Stimulated activated effector memory CD8-positive, alpha-beta T cell treated with anti-CD3 and anti-CD28 coated beads, Interleukin-12 subunit alpha, Interleukin-12 subunit beta, amount 100 ng/mL, for 72 hours (primary cell): ENCODE measurements around the gene PTPRZ1.

Experiments used
- ATAC-seq: fragments of 150-1000 bp; cut with Tn5 transposase; 2 replicates; pipeline ENCODE4 v1.10.0; 2021
- DNase-seq, 2 donors: peaks; one replicate each; pipeline ENCODE4 v3.0.0; 2021 to 2022; ENCODE audit warnings: low spot score in 2 of 2
- H3K27ac Mint-ChIP-seq: one replicate; pipeline ENCODE4 v1.8.0; 2022; ENCODE audit warnings: mild to moderate bottlenecking, mixed read lengths
- H3K36me3 Mint-ChIP-seq: one replicate; pipeline ENCODE4 v1.8.0; 2022; ENCODE audit warnings: mild to moderate bottlenecking, mixed read lengths
- H3K4me1 Mint-ChIP-seq: one replicate; pipeline ENCODE4 v1.8.0; 2022; ENCODE audit warnings: mixed read lengths
- H3K4me3 Mint-ChIP-seq: one replicate; pipeline ENCODE4 v1.8.0; 2022; ENCODE audit warnings: mild to moderate bottlenecking, mixed read lengths
- H3K9me3 Mint-ChIP-seq: one replicate; pipeline ENCODE4 v1.8.0; 2022; ENCODE audit warnings: mixed read lengths

PTPRZ1 gene

DNA sequence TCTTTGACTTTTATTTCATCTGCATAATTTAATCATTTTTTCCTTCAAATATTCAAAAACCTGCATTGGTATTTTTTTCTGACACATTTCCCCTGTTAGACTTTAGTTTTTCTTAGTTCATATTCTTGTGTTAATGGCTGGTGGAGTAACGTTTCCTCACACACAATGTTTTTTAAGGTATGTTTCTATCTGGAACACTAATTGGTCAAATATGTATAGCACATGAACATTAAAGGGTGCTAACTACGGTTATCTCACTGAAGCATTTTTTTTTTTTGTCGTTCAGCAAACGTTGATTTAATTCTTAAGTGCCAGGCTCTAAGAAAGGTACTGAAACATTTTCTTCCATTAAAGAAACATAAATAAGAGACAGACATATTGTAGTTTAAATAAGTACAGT is 87.7 kb downstream of the PTPRZ1 start:
- H3K4me1 Mint-ChIP-seq = no peaks in the 10 kb centered on the region
- no peaks in the 10 kb centered on the region for H3K9me3 Mint-ChIP-seq
- no peak overlapping the region for H3K4me3 Mint-ChIP-seq
- no peak overlapping the region for H3K27ac Mint-ChIP-seq
- H3K36me3 Mint-ChIP-seq = no peaks in the 10 kb centered on the region
- ATAC-seq (no peak), DNase-seq (no peak)

DNA sequence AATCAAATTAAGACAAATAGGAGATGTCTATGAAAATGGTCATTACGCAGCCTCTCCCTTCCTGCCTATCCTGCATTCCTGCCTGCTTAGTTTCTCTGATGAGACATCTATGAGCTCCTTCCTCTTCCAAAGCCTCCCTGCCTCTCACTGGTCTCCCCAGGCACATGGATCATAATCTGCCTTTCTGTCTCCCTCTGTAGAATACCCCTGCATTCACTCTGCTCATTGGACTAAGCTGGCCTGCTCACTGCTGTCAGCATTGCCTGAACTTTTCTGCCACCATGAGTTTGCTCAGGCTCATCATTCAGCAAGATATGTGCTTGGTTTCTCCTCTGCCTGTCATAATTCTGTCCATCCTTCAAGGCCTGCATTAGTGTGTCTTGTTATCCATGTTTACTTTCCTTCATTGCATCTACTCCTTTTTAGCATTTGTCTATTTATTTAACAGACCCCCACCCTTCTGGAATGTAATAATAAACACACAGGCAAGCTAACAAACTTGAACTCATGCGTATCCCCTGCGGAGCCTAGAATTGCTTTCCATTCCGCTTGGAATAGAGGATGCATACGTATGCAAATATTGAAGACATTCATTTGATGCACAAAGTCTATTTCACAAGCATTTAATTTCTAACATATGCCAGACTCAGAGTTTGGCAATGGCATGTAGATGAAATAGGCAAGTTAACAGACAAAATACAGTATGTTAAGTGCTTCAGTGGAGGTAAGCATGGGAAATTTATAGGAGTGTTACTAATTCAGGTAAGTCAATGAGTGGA is 88.3 kb downstream of the PTPRZ1 start:
- Mint-ChIP-seq H3K27ac (no peak overlapping the region), H3K36me3 (no peaks in the 10 kb centered on the region), H3K4me3 (no peak overlapping the region), H3K4me1 (no peaks in the 10 kb centered on the region), H3K9me3 (no peaks in the 10 kb centered on the region)
- DNase-seq = no peak
- no peak for ATAC-seq

- ATAC-seq (no peak), DNase-seq (no peak)
- H3K4me3 Mint-ChIP-seq = no peak overlapping the region
Observed at GRCh38 chr7:121966276-121966934, 93.4 kb downstream of the PTPRZ1 start.

GRCh38 chr7:121966935-121967332 is 94.0 kb downstream of the PTPRZ1 start:
- no peaks in the 10 kb centered on the region for H3K4me1 Mint-ChIP-seq
- DNase-seq = no peak
- ATAC-seq = no peak
- no peak overlapping the region for H3K4me3 Mint-ChIP-seq
- H3K36me3 Mint-ChIP-seq = no peaks in the 10 kb centered on the region
- H3K27ac Mint-ChIP-seq = no peak overlapping the region
- H3K9me3 Mint-ChIP-seq = no peaks in the 10 kb centered on the region

More at GRCh38 chr7:121966276-121966934, 93.4 kb downstream of the PTPRZ1 start:
- Mint-ChIP-seq H3K9me3 (no peaks in the 10 kb centered on the region), H3K4me1 (no peaks in the 10 kb centered on the region), H3K36me3 (no peaks in the 10 kb centered on the region), H3K27ac (no peak overlapping the region)

GRCh38 chr7:121985476-121986030 is 112.6 kb downstream of the PTPRZ1 start:
- H3K36me3 Mint-ChIP-seq = no peaks in the 10 kb centered on the region
- DNase-seq = no peak
- no peak for ATAC-seq
- no peak overlapping the region for H3K4me3 Mint-ChIP-seq
- H3K4me1 Mint-ChIP-seq = no peaks in the 10 kb centered on the region
- H3K27ac Mint-ChIP-seq = no peak overlapping the region
- no peaks in the 10 kb centered on the region for H3K9me3 Mint-ChIP-seq

- no peak for DNase-seq
- H3K9me3 Mint-ChIP-seq = no peaks in the 10 kb centered on the region
- no peaks in the 10 kb centered on the region for H3K36me3 Mint-ChIP-seq
- no peak for ATAC-seq
- no peak overlapping the region for H3K4me3 Mint-ChIP-seq
- H3K27ac Mint-ChIP-seq = no peak overlapping the region
- H3K4me1 Mint-ChIP-seq = no peaks in the 10 kb centered on the region
Observed at GRCh38 chr7:121992068-121992467, 119.1 kb downstream of the PTPRZ1 start.

DNA sequence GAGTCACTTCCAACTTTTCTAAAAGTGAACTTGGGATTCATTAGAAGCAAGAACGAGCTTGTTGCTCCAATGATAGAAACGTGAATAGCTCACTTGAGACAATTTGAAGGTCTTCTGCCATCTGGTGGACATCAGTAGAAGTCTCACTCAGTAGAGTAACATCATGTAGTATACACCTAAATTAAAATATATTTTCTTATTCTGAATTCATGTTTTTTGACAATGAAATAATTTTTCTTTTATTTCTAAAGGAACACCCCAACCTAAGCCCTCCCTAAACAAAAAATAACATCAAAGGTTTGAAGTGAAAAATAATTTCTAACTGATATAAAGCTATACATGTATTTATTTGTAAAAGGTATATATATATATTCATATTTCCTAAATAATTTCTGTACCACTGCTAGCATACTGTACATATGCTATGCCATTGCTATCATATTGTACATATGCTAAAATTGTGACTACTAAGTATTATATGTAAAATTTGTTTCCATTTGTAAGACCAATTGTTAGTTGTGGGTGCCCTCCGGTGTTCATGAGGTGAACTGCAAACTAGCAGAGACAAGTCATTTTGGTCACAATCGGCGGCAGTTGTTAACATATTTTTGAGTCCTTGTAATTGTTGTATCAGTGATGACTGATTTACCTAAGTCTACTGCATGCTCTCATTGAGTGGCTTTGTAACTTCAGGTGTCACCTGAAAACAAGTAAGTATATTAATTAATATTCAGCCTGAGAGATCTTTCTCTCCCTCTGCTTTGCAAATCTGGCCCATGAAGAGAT is 121.9 kb downstream of the PTPRZ1 start:
- DNase-seq (peak; percentile 8 to 68), ATAC-seq (peak; percentile 70)
- Mint-ChIP-seq H3K9me3 (no peaks in the 10 kb centered on the region), H3K36me3 (no peaks in the 10 kb centered on the region), H3K4me1 (no peaks in the 10 kb centered on the region), H3K4me3 (no peak overlapping the region), H3K27ac (no peak overlapping the region)

DNA sequence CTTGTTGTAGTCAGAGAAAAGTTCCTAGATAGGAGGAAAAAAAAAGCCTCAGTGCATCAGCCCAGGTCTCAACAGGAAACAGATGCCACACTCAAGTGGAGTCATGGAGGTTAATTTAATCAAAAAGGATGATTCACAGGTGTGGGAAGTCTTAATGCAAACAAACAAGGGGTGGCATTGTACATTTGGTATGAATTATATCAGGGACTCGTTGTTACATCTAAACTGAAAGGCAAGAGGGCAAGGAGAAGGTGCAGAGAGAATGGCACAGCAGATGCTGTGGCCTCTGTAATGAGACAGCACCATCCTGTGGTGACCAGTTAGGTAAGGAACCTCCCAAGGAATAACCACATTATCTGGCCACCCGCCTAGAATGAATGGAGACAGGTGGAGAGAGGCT is 133.7 kb downstream of the PTPRZ1 start:
- ATAC-seq (no peak), DNase-seq (no peak)
- H3K4me3 Mint-ChIP-seq = no peak overlapping the region
- no peaks in the 10 kb centered on the region for H3K36me3 Mint-ChIP-seq
- no peaks in the 10 kb centered on the region for H3K4me1 Mint-ChIP-seq
- no peaks in the 10 kb centered on the region for H3K9me3 Mint-ChIP-seq
- no peak overlapping the region for H3K27ac Mint-ChIP-seq

DNA sequence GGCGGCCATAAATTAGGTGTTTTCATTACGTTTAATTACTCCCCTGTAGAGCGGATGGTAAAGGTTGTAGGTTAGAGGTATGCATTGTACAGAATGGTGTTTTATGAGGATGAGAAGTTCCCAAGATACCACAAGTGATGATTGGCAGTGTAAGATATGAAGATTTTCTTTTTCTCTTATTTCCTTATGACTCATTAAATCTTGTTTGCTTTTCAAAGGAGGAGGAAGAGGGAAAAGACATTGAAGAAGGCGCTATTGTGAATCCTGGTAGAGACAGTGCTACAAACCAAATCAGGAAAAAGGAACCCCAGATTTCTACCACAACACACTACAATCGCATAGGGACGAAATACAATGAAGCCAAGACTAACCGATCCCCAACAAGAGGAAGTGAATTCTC is 137.2 kb downstream of the PTPRZ1 start:
- Mint-ChIP-seq H3K27ac (no peak overlapping the region), H3K9me3 (no peaks in the 10 kb centered on the region), H3K4me1 (no peaks in the 10 kb centered on the region), H3K36me3 (no peaks in the 10 kb centered on the region), H3K4me3 (no peak overlapping the region)
- ATAC-seq = no peak
- no peak for DNase-seq

DNA sequence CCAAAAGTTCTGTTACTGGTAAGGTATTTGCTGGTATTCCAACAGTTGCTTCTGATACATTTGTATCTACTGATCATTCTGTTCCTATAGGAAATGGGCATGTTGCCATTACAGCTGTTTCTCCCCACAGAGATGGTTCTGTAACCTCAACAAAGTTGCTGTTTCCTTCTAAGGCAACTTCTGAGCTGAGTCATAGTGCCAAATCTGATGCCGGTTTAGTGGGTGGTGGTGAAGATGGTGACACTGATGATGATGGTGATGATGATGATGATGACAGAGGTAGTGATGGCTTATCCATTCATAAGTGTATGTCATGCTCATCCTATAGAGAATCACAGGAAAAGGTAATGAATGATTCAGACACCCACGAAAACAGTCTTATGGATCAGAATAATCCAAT is 140.1 kb downstream of the PTPRZ1 start:
- Mint-ChIP-seq H3K4me1 (no peaks in the 10 kb centered on the region), H3K4me3 (no peak overlapping the region), H3K36me3 (no peaks in the 10 kb centered on the region), H3K9me3 (no peaks in the 10 kb centered on the region), H3K27ac (no peak overlapping the region)
- DNase-seq (no peak), ATAC-seq (peak; percentile 68)

DNA sequence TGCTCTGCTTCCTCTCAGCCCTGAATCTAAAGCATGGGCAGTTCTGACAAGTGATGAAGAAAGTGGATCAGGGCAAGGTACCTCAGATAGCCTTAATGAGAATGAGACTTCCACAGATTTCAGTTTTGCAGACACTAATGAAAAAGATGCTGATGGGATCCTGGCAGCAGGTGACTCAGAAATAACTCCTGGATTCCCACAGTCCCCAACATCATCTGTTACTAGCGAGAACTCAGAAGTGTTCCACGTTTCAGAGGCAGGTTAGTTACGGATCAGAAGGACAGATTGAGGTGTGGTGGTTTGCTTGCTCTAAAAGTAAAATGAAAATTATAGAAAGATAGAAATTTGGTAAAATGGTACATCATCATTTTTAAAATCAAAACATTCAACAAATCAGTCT is 140.7 kb downstream of the PTPRZ1 start:
- Mint-ChIP-seq H3K27ac (no peak overlapping the region), H3K36me3 (no peaks in the 10 kb centered on the region), H3K9me3 (no peaks in the 10 kb centered on the region), H3K4me1 (no peaks in the 10 kb centered on the region), H3K4me3 (no peak overlapping the region)
- DNase-seq = no peak
- ATAC-seq = peak; percentile 24

DNA sequence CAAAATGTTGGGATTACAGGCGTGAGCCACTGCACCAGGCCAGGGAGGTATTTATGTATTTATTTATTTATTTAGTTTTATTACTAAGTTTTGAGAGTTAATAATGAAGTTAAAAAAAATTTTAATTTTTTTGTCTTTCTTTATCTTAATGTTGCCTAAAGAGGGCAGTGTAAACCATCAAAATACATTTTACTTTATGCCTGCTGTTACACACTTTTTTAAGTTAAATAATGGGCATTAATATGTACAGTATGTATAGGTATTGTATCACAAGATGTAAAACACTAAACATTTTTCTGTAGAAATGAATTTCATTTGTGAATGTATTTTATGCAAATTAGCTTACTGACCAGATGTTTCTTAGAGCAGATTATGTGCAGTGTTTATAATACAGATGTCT is 141.7 kb downstream of the PTPRZ1 start:
- no peak for ATAC-seq
- no peaks in the 10 kb centered on the region for H3K4me1 Mint-ChIP-seq
- H3K4me3 Mint-ChIP-seq = no peak overlapping the region

GRCh38 chr7:122018032-122018431 is 145.1 kb downstream of the PTPRZ1 start:
- H3K4me1 Mint-ChIP-seq = no peaks in the 10 kb centered on the region
- no peak overlapping the region for H3K4me3 Mint-ChIP-seq
- peak; percentile 40 for ATAC-seq
- no peak overlapping the region for H3K27ac Mint-ChIP-seq
- no peak for DNase-seq
- H3K36me3 Mint-ChIP-seq = no peaks in the 10 kb centered on the region
- H3K9me3 Mint-ChIP-seq = no peaks in the 10 kb centered on the region

More for the DNA sequence above, 141.7 kb downstream of the PTPRZ1 start:
- DNase-seq = no peak
- H3K9me3 Mint-ChIP-seq = no peaks in the 10 kb centered on the region
- H3K36me3 Mint-ChIP-seq = no peaks in the 10 kb centered on the region
- H3K27ac Mint-ChIP-seq = no peak overlapping the region

DNA sequence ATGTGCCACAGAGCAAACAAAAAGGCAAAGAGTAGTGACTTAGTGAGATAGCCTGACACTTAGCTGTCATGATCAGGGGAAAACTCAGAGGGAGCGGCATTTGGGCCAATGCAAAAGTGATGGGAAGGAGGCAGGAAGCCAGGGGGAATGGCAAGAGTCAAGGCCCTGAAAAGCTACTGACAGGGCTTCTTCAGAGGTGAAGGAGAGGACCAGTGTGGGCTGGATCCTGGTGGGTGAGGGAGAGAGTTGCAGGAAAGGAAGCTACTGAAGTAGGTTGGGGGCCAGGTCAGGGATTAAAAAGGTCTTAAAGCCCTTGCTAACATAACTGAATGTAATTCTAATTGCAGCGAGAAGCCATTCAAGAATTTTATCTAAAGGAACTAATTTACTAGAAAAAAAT is 154.1 kb downstream of the PTPRZ1 start:
- no peak overlapping the region for H3K4me3 Mint-ChIP-seq
- DNase-seq (no peak), ATAC-seq (no peak)
- peaks cover 3% of the 10 kb centered on the region for H3K9me3 Mint-ChIP-seq
- H3K4me1 Mint-ChIP-seq = no peaks in the 10 kb centered on the region
- no peaks in the 10 kb centered on the region for H3K36me3 Mint-ChIP-seq
- no peak overlapping the region for H3K27ac Mint-ChIP-seq

- no peaks in the 10 kb centered on the region for H3K36me3 Mint-ChIP-seq
- DNase-seq (no peak), ATAC-seq (no peak)
- H3K4me1 Mint-ChIP-seq = no peaks in the 10 kb centered on the region
- H3K4me3 Mint-ChIP-seq = no peak overlapping the region
- peaks cover 4% of the 10 kb centered on the region for H3K9me3 Mint-ChIP-seq
- no peak overlapping the region for H3K27ac Mint-ChIP-seq
Observed at GRCh38 chr7:122033641-122034040, 160.7 kb downstream of the PTPRZ1 start.
